GM15510 (cell line): ENCODE measurements around the gene TRMU.

Experiments
- POLR2A ChIP-seq: IDR thresholded peaks from 3 replicates; pipeline ENCODE4 v1.6.1; 2011; ENCODE audit warnings: borderline replicate concordance; ENCODE audit not compliant: insufficient read length; ENCODE audit errors: extremely low read depth

TRMU gene

DNA sequence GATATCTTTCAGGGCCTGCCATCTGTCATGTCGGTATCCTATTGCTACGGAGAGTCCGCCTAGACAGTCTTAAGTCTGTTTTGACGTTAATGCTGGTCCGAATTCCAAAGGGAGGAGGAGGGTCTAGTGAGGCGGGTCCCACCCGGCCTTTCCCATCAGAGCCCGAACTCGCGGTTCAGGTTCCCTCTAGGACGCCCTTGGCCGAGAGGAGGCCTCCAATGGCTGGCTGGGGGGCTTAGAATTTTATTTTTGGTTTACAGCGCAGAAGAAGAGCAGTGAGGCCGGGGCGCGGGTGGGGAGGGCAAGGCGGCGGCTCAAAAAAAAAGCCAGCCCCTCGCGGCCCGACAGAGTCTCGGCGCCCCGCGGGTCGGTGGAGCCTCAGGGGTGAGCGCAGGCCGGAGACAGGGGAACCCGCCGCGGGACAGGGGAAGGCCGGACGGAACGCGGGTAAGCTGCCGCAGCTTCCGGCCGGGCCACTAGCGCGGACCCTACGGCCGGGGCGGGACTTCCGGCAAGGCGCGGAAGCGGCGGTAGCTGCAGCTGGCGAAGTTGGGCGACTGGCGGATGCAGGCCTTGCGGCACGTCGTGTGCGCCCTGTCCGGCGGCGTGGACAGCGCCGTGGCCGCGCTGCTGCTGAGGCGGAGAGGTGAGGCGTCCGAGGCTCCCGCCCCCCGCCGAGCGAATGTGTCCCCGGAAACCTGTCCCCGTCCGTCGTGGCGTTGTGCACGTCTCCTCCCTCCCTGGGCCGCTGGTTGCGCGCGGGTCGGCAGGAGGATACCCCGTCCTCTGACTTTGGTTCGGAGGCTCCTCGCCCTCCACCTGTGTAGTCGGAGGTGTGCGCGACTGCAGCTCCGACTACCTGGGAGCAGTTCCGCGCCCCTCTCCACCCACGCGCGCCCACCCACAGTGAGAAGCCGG lies at the start of gene TRMU:
TSS of gene TRMU (plus strand) at position 514 of the 918 bp plus-strand sequence. CDS start at position 565, 51 bp downstream.
- peak; percentile 77 for TF ChIP-seq POLR2A

- no peak for TF ChIP-seq POLR2A
These were observed 49.5 kb upstream of the TRMU start for GRCh38 chr22:46286006-46286405.

DNA sequence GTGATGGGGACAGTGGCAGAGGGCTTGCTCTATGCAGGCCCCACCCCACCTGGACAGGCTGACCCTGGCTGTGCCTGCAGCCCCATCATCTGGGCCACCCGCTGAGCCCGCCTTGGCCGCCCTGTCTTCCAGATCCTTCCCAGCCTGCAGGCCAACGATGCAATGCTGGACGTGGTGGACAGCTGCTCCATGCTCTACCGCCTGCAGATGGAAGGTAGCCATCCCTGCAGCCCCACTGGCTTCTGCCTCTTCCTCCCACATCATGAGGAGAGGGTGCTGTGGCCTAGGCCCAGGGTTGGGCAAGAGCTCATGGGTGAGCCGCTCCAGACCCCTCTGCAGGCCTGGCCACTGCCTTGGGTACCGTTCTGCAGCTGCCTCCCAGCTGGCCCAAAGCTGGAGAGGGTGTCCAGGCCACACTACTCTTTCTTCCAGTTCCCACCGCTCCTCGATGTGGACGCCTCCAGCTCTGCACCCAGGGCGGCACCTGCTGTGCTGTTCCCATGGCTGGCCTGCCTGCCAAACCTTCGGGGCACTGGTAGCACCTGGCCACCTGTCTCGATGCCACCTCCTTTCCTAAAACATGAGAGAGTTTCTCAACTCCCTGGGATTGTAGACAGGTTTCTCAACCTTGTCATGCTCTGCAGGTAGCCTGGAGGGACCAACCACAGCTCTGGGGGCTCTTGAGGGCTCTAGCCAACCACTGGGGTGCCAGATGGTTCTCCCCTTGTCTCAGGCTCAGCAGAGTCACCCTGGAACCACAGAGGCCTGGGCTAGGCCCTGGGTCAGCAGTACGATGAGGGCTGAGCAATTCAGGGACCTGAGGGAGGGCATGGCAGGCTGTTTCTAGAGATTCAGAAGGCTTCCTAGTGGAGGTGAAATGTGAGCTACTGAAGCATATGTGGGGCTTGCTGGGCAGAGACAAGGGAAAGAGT lies 48.3 kb upstream of the TRMU start:
- no peak for TF ChIP-seq POLR2A

GRCh38 chr22:46287873-46288751 lies 47.4 kb upstream of the TRMU start:
- TF ChIP-seq POLR2A, result peak; percentile 84

DNA sequence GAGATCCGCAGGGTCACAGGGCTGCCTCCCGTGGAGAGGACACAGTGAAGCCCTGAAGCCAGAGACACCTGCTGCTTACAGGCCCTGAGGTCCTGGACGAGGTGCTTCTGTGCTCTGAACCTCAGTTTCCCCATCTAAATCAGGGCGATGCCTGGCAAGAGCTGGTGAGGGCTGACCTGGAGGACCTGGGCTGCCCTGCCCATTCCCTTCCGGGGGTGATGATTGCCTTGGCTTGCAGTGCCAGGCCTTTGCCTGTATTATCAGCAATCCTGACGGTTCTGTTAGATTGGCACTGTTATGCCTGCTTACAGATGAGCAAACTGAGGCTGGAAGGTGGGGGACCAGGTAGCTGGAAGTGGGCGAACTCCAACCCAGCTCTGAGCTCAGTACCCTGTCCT lies 46.7 kb upstream of the TRMU start:
- no peak for TF ChIP-seq POLR2A

- no peak for TF ChIP-seq POLR2A
These were observed 46.1 kb upstream of the TRMU start for GRCh38 chr22:46289244-46289891.

DNA sequence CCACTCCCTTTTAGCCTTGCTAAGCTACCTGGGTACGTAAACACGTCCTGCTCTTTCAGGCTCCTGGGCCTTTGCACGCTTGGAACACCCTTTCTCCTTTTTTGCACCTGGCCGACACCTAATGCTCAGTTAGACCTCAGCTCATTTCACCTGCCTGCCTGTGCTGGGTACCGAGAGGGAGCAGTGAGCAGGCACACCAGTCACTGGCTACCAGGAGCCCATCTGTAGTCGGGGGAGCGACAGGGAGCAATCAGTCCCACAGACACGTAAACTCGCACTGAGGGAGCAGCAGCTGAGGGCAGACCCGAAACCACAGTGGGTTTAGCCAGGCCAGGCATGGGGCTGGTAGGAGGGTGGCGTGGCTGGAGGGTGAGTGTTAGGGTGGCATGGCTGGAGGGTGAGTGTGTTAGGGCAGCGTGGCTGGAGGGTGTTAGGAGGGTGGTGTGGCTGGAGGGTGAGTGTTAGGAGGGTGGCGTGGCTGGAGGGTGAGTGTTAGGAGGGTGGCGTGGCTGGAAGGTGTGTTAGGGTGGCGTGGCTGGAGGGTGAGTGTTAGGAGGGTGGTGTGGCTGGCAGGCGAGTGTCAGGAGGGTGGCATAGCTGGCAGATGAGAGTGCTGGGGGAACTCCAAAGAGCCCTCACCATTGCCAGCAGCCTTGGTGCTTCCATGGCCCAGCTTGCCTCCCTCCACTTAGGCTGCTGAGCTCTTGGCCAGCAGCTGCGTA lies 45.2 kb upstream of the TRMU start:
- no peak for TF ChIP-seq POLR2A

- TF ChIP-seq POLR2A, result no peak
These were observed 44.4 kb upstream of the TRMU start for GRCh38 chr22:46290843-46291785.

- no peak for TF ChIP-seq POLR2A
These were observed 43.3 kb upstream of the TRMU start for GRCh38 chr22:46292173-46292572.

DNA sequence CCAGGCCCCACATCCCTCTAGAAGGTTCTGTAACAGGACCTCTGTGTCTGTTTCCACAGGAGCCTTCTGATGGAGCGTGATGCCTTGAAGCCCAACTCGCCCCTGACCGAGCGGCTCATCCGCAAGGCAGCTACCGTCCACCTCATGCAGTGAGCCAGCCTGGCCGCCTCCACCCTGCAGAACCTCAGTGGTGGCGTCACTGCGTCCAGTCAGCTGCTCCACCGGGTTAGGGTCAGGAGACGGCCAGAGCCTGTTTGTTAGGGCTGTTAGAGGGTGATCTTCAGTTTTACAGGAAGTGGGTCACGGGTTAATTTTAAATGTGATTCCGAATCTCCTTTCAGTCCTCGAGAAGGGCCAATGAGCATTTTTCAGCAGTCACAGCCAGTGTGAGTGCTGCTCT lies 42.8 kb upstream of the TRMU start:
- TF ChIP-seq POLR2A, result no peak

DNA sequence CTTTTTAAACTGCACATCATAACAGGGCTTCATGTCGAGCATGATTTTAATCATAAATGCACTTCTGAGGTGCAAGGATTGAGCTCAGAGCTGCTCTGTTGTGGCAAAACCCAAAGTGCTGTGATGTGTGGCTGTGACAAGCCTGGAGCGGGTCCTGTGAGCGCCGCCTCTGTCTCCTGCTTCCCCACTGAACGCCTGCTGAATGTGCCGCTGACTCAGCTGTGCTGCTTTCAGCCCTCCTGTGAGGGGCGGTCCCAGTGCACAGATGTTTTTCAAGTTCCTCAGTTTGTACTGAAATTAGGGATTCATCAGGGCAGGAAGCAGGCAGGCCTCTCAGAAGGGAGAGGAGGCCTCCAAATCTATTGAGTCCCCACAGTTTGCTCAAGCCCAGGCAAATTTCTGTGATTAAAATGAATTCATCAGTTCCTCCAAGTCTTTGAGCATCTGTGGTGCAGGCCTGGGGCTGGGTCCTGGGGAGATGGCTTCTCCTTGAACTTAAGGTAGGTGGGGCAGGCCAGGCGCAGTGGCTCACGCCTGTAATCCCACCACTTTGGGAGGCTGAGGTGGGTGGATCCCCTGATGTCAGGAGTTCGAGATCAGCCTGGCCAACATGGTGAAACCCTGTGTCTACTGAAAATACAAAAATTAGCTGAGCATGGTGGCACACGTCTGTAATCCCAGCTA lies 41.8 kb upstream of the TRMU start:
- TF ChIP-seq POLR2A, result no peak

GRCh38 chr22:46294784-46295183 lies 40.7 kb upstream of the TRMU start:
- no peak for TF ChIP-seq POLR2A

GRCh38 chr22:46295277-46295971 lies 40.1 kb upstream of the TRMU start:
- TF ChIP-seq POLR2A, result no peak
